Osteocyte (in vitro differentiated cells): ENCODE measurements around the gene SELENOK. TPM values are rescaled to one million over a fixed set of nuclear protein-coding genes. Genes with fewer than 3 reads are reported as not detected.
A peak's percentile ranks its signal among the peaks of the same experiment; 100 is the strongest.

Source experiments
- DNase-seq: peaks from one replicate; pipeline ENCODE4 v3.0.0; 2021; ENCODE audit warnings: mixed read lengths; ENCODE audit not compliant: unreplicated experiment; ENCODE audit errors: extremely low spot score
- H3K27ac Mint-ChIP-seq: one replicate; pipeline ENCODE4 v1.8.0; 2021; ENCODE audit warnings: mild to moderate bottlenecking, mixed read lengths; ENCODE audit not compliant: unreplicated experiment
- H3K27me3 Mint-ChIP-seq: one replicate; pipeline ENCODE4 v1.8.0; 2021; ENCODE audit warnings: mixed read lengths; ENCODE audit not compliant: unreplicated experiment
- H3K36me3 Mint-ChIP-seq: one replicate; pipeline ENCODE4 v1.8.0; 2021; ENCODE audit warnings: mixed read lengths; ENCODE audit not compliant: unreplicated experiment
- H3K4me1 Mint-ChIP-seq: one replicate; pipeline ENCODE4 v1.8.0; 2021; ENCODE audit warnings: mixed read lengths; ENCODE audit not compliant: unreplicated experiment
- H3K4me3 Mint-ChIP-seq: one replicate; pipeline ENCODE4 v1.8.0; 2021; ENCODE audit warnings: mild to moderate bottlenecking, moderate library complexity, mixed read lengths; ENCODE audit not compliant: unreplicated experiment
- H3K9me3 Mint-ChIP-seq: one replicate; pipeline ENCODE4 v1.8.0; 2021; ENCODE audit warnings: mixed read lengths; ENCODE audit not compliant: unreplicated experiment
- total RNA-seq: library from RNA; stranded (reverse); gene quantifications from 2 replicates; pipeline ENCODE4 v1.2.1, GENCODE V29; 2021
- TF ChIP-seq, protein P1 (sequence below): fragments of 200-600 bp; sonication (generic); IDR thresholded peaks from 2 replicates; pipeline ENCODE4 v1.5.0; 2021; ENCODE audit warnings: antibody characterized with exemption, mild to moderate bottlenecking, moderate library complexity

SELENOK gene
- total RNA-seq, 1 donor from 2014 or later, result 32.8 TPM

DNA sequence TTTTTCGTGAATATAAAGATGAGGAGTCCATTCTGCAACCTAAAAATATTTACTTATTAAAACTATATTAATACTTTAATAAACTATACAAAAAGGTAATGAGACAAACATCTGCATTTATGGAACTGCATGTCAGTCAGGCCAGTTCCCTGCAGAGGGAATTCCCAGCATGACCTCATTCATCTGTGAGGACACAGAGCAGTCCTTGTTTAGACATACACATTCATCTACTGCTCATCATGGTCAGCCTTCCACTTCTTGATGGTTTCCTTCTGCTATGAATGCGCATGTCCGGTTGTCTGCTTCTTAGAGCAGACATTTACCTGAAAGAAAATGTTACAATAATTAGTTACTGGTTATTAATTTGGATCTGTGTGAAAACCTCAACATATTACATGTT is 6.4 kb downstream of the SELENOK start:
- H3K9me3 Mint-ChIP-seq, result no peaks in the 10 kb centered on the region
- TF ChIP-seq, protein P1, sequence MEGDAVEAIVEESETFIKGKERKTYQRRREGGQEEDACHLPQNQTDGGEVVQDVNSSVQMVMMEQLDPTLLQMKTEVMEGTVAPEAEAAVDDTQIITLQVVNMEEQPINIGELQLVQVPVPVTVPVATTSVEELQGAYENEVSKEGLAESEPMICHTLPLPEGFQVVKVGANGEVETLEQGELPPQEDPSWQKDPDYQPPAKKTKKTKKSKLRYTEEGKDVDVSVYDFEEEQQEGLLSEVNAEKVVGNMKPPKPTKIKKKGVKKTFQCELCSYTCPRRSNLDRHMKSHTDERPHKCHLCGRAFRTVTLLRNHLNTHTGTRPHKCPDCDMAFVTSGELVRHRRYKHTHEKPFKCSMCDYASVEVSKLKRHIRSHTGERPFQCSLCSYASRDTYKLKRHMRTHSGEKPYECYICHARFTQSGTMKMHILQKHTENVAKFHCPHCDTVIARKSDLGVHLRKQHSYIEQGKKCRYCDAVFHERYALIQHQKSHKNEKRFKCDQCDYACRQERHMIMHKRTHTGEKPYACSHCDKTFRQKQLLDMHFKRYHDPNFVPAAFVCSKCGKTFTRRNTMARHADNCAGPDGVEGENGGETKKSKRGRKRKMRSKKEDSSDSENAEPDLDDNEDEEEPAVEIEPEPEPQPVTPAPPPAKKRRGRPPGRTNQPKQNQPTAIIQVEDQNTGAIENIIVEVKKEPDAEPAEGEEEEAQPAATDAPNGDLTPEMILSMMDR, result no peak
- H3K27ac Mint-ChIP-seq, result no peak overlapping the region
- no peak for DNase-seq
- H3K36me3 Mint-ChIP-seq, result peaks cover 15% of the 10 kb centered on the region
- peaks cover 22% of the 10 kb centered on the region for H3K4me1 Mint-ChIP-seq
- H3K4me3 Mint-ChIP-seq, result no peak overlapping the region
- H3K27me3 Mint-ChIP-seq, result no peaks in the 10 kb centered on the region

DNA sequence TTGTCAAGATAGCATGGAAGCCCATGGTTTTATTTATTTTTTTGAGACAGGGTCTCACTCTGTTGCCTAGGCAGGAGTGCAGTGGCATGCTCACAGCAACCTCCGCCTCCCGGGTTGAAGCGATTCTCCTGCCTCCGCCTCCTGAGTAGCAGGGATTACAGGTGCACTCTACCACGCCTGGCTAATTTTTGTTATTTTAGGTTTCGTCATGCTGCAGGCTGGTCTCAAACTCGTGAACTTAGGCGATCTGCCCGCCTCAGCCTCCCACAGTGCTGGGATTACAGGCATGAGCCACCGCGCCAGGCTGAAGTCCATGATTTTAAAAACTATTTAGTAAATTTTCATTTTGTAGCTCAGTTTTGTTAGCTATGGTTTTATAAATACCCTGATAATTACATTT is 7.0 kb downstream of the SELENOK start:
- Mint-ChIP-seq H3K4me1 (peaks cover 22% of the 10 kb centered on the region), H3K36me3 (peaks cover 20% of the 10 kb centered on the region), H3K27me3 (no peaks in the 10 kb centered on the region), H3K9me3 (no peaks in the 10 kb centered on the region), H3K4me3 (no peak overlapping the region), H3K27ac (no peak overlapping the region)
- TF ChIP-seq, protein P1, result no peak
- DNase-seq, result no peak

DNA sequence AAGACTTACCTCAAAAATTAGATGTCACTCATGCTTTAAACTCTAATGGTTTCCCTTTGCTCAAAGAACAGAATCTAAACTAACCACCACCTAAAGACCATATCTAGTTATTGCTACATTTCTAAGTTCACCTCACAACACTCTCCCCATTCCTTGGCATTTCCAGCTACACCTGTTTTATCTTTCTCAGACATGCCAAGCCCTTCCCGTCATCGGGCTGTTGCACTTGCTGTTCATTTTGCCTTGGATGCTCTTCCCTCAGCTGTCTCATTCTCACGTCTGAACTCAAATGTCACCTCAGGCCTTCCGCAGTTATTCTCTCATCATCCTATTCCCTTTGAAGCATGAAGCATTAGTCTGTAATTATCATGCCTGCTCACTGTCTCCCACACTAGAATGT is 8.7 kb downstream of the SELENOK start:
- TF ChIP-seq, protein P1, result no peak
- Mint-ChIP-seq H3K4me1 (peaks cover 21% of the 10 kb centered on the region), H3K4me3 (peak overlapping the region; percentile 100), H3K27ac (peak overlapping the region; percentile 97), H3K27me3 (no peaks in the 10 kb centered on the region), H3K36me3 (peaks cover 30% of the 10 kb centered on the region), H3K9me3 (no peaks in the 10 kb centered on the region)
- DNase-seq, result no peak

DNA sequence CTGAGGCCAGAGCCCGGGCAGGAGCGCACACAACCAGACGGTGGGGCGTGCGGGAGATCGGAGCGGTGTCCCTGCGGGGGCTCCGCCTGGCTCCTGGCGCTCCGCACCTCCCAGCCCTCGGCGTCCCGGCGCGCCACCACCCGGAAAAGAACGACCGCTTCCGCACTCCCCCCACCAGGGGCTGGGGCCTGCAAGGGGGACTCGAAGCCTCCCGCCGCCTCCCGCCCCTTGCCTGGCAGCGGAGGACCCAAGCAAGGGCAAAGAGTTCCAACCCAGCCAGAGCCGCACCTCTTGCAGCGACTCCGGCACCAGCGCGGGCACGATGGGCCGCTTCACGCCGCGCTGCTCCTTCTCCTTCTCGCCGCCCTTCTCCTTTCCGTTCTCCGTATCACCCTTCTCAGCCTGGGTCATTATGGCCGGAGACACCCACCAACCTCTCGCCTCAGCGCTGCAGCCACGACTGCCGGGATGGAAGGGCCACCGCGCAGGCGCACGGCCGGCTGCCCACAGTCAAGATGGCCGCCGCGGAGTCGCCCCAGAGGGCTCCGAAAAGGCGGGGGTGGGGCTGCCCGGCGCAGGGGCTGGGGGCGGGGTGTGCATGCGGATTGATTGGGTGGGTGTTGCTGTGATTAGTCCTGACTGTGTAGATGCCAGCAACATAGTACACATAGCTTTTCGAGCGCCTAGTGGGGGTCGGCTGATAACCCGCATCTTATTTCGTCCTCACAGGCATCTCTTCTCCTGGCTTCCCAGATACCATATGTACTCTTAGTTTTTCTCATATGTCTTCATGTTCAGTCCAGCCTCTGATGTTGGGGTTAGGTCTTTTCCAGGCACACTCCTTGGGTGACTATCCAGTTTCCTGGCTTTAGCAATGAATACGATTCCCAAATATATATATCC is 9.7 kb downstream of the SELENOK start, which contains the start of gene ACTR8:
Gene ACTR8, minus strand, starts transcription at position 462 of the 903 bp plus-strand sequence. Its CDS starts 51 bp downstream, at position 411.
- H3K4me3 Mint-ChIP-seq, result peak within 1 kb of the TSS; percentile 100
- TF ChIP-seq, protein P1, result peak; percentile 26
- peaks cover 21% of the 10 kb centered on the region for H3K4me1 Mint-ChIP-seq
- H3K36me3 Mint-ChIP-seq, result peaks cover 34% of the 10 kb centered on the region
- peak; percentile 96 for DNase-seq
- no peaks in the 10 kb centered on the region for H3K27me3 Mint-ChIP-seq
- H3K9me3 Mint-ChIP-seq, result no peaks in the 10 kb centered on the region
- peak within 1 kb of the TSS; percentile 97 for H3K27ac Mint-ChIP-seq
